ENCODE data around the gene LLGL1. TPM values are rescaled to one million over a fixed set of nuclear protein-coding genes. Genes with fewer than 3 reads are reported as not detected.

The LLGL1 gene
- total RNA-seq, 1 donor from 2014 or later = 99.3 TPM

GRCh38 chr17:18263885-18264682 lies 38.6 kb downstream of the LLGL1 start:
- no peak for DNase-seq (ENCODE audit: low read depth, low spot score)
- H3K4me1 Mint-ChIP-seq = peaks cover 20% of the 10 kb centered on the region
- no peak overlapping the region for H3K4me3 Mint-ChIP-seq
- no peak overlapping the region for H3K27ac Mint-ChIP-seq (ENCODE audit: unreplicated experiment)
- no peaks in the 10 kb centered on the region for H3K9me3 Mint-ChIP-seq
- TF ChIP-seq CTCF (conservative IDR thresholded peaks at IDR 0.05) = no peak
- H3K27me3 Mint-ChIP-seq (ENCODE audit: low read depth) = no peaks in the 10 kb centered on the region
- H3K36me3 Mint-ChIP-seq (ENCODE audit: low read depth) = no peaks in the 10 kb centered on the region

GRCh38 chr17:18267366-18267765 lies 41.9 kb downstream of the LLGL1 start:
- Mint-ChIP-seq H3K4me3 (no peak overlapping the region), H3K27ac (ENCODE audit: unreplicated experiment) (no peak overlapping the region), H3K9me3 (no peaks in the 10 kb centered on the region)

GRCh38 chr17:18267927-18268711 lies 42.7 kb downstream of the LLGL1 start:
- Mint-ChIP-seq H3K9me3 (no peaks in the 10 kb centered on the region), H3K27me3 (ENCODE audit: low read depth) (no peaks in the 10 kb centered on the region), H3K4me1 (peaks cover 13% of the 10 kb centered on the region), H3K4me3 (peak overlapping the region; percentile 31), H3K27ac (ENCODE audit: unreplicated experiment) (peak overlapping the region; percentile 88), H3K36me3 (ENCODE audit: low read depth) (peaks cover 4% of the 10 kb centered on the region)
- no peak for TF ChIP-seq CTCF (conservative IDR thresholded peaks at IDR 0.05)
- DNase-seq (ENCODE audit: low read depth, low spot score) = no peak

More at GRCh38 chr17:18267366-18267765, 41.9 kb downstream of the LLGL1 start:
- no peaks in the 10 kb centered on the region for H3K36me3 Mint-ChIP-seq (ENCODE audit: low read depth)
- no peak for TF ChIP-seq CTCF (conservative IDR thresholded peaks at IDR 0.05)
- H3K27me3 Mint-ChIP-seq (ENCODE audit: low read depth) = no peaks in the 10 kb centered on the region
- H3K4me1 Mint-ChIP-seq = peaks cover 13% of the 10 kb centered on the region
- no peak for DNase-seq (ENCODE audit: low read depth, low spot score)

- Mint-ChIP-seq H3K27ac (ENCODE audit: unreplicated experiment) (no peak overlapping the region), H3K4me1 (peaks cover 13% of the 10 kb centered on the region), H3K9me3 (no peaks in the 10 kb centered on the region), H3K27me3 (ENCODE audit: low read depth) (no peaks in the 10 kb centered on the region), H3K36me3 (ENCODE audit: low read depth) (peaks cover 5% of the 10 kb centered on the region), H3K4me3 (peak overlapping the region; percentile 56)
- no peak for TF ChIP-seq CTCF (conservative IDR thresholded peaks at IDR 0.05)
- no peak for DNase-seq (ENCODE audit: low read depth, low spot score)
Measured at GRCh38 chr17:18270046-18270931, 44.9 kb downstream of the LLGL1 start.

- no peak for TF ChIP-seq CTCF (conservative IDR thresholded peaks at IDR 0.05)
- Mint-ChIP-seq H3K9me3 (no peaks in the 10 kb centered on the region), H3K27me3 (ENCODE audit: low read depth) (no peaks in the 10 kb centered on the region), H3K27ac (ENCODE audit: unreplicated experiment) (no peak overlapping the region), H3K4me1 (no peaks in the 10 kb centered on the region), H3K36me3 (ENCODE audit: low read depth) (peaks cover 5% of the 10 kb centered on the region), H3K4me3 (no peak overlapping the region)
- DNase-seq (ENCODE audit: low read depth, low spot score) = no peak
Measured at GRCh38 chr17:18277076-18277475, 51.6 kb downstream of the LLGL1 start.

All from neural crest cell (in vitro differentiated cells).